ENCODE measurements around the gene YIPF7.

The YIPF7 gene

DNA sequence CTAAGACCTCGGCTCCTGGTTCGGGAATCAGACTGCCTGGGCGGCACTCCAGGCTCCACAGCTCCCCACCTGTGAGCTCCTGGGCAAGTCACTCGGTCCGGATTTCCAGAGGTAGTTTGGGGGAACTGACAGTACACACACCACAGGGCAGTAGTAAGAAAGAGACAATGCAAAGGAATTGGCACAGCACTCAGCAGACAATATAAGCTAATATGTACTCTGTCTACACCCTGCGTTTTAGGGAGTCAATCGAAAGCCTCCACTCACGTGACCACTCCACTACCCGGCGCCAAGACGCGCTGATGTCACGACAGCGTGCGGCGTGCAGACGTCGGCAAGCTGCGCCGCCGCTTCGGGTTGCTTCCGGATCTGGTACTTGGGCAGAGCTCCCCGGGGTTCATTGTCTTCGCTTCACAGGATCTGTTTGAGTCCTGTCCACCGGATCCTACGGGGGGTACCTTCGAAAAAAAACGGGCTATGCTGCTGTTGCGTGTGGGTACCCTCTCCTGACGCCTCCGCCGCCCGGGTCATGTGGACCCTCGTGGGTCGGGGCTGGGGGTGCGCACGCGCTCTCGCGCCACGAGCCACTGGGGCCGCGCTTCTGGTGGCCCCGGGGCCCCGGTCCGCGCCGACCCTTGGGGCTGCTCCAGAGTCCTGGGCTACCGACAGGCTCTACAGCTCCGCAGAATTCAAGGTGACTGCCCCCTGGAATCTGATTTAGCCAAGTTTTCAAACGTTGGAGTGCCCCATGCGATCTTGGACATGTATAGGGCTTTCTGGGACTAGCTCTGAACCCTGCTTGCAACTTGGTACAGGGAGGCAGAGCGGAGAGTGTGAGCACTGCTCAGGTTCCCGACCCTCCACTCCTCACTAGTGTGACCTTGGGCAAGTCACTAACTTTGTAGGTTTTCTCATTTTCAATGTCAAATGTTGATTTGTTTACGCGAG lies 26.9 kb upstream of the YIPF7 start, which contains the start of gene GUF1 (continued):
- TF ChIP-seq, protein P1, sequence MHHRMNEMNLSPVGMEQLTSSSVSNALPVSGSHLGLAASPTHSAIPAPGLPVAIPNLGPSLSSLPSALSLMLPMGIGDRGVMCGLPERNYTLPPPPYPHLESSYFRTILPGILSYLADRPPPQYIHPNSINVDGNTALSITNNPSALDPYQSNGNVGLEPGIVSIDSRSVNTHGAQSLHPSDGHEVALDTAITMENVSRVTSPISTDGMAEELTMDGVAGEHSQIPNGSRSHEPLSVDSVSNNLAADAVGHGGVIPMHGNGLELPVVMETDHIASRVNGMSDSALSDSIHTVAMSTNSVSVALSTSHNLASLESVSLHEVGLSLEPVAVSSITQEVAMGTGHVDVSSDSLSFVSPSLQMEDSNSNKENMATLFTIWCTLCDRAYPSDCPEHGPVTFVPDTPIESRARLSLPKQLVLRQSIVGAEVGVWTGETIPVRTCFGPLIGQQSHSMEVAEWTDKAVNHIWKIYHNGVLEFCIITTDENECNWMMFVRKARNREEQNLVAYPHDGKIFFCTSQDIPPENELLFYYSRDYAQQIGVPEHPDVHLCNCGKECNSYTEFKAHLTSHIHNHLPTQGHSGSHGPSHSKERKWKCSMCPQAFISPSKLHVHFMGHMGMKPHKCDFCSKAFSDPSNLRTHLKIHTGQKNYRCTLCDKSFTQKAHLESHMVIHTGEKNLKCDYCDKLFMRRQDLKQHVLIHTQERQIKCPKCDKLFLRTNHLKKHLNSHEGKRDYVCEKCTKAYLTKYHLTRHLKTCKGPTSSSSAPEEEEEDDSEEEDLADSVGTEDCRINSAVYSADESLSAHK (tag by site-specific recombination; IDR thresholded peaks at IDR 0.05): no peak
- TF ChIP-seq ZNF664 (tag by site-specific recombination; IDR thresholded peaks at IDR 0.05): no peak
- no peak for TF ChIP-seq ZNF791 (tag by site-specific recombination; IDR thresholded peaks at IDR 0.05)
- TF ChIP-seq ZNF221 (tag by site-specific recombination; IDR thresholded peaks at IDR 0.05; ENCODE audit: borderline replicate concordance): no peak
- no peak; the same call in 1 of the 2 replicates for TF ChIP-seq ZSCAN30 (tag by site-specific recombination; IDR thresholded peaks at IDR 0.05)
- no peak for TF ChIP-seq ZNF10 (tag by site-specific recombination; IDR thresholded peaks at IDR 0.05)
- TF ChIP-seq, protein P2, sequence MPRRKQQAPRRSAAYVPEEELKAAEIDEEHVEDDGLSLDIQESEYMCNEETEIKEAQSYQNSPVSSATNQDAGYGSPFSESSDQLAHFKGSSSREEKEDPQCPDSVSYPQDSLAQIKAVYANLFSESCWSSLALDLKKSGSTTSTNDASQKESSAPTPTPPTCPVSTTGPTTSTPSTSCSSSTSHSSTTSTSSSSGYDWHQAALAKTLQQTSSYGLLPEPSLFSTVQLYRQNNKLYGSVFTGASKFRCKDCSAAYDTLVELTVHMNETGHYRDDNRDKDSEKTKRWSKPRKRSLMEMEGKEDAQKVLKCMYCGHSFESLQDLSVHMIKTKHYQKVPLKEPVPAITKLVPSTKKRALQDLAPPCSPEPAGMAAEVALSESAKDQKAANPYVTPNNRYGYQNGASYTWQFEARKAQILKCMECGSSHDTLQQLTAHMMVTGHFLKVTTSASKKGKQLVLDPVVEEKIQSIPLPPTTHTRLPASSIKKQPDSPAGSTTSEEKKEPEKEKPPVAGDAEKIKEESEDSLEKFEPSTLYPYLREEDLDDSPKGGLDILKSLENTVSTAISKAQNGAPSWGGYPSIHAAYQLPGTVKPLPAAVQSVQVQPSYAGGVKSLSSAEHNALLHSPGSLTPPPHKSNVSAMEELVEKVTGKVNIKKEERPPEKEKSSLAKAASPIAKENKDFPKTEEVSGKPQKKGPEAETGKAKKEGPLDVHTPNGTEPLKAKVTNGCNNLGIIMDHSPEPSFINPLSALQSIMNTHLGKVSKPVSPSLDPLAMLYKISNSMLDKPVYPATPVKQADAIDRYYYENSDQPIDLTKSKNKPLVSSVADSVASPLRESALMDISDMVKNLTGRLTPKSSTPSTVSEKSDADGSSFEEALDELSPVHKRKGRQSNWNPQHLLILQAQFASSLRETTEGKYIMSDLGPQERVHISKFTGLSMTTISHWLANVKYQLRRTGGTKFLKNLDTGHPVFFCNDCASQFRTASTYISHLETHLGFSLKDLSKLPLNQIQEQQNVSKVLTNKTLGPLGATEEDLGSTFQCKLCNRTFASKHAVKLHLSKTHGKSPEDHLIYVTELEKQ (tag by site-specific recombination; IDR thresholded peaks at IDR 0.05; ENCODE audit: borderline replicate concordance): no peak
- no peak for TF ChIP-seq ZNF274 (IDR thresholded peaks at IDR 0.05; ENCODE audit: low read length)
- no peak for TF ChIP-seq ZNF274 (tag by site-specific recombination; IDR thresholded peaks at IDR 0.05; ENCODE audit: borderline replicate concordance)
- TF ChIP-seq OVOL3 (tag by site-specific recombination; IDR thresholded peaks at IDR 0.05): no peak
- no peak for TF ChIP-seq ZNF660 (tag by site-specific recombination; IDR thresholded peaks at IDR 0.05)
- TF ChIP-seq GLIS1 (tag by site-specific recombination; IDR thresholded peaks at IDR 0.05): 0 out of 2 replicates have a peak, but pooled peaks have one; percentile 27
- no peak for TF ChIP-seq ZNF292 (tag by site-specific recombination; IDR thresholded peaks at IDR 0.05; ENCODE audit: borderline replicate concordance, low read depth)
- no peak for TF ChIP-seq ZNF473 (tag by site-specific recombination; IDR thresholded peaks at IDR 0.05)
- TF ChIP-seq, protein P3, sequence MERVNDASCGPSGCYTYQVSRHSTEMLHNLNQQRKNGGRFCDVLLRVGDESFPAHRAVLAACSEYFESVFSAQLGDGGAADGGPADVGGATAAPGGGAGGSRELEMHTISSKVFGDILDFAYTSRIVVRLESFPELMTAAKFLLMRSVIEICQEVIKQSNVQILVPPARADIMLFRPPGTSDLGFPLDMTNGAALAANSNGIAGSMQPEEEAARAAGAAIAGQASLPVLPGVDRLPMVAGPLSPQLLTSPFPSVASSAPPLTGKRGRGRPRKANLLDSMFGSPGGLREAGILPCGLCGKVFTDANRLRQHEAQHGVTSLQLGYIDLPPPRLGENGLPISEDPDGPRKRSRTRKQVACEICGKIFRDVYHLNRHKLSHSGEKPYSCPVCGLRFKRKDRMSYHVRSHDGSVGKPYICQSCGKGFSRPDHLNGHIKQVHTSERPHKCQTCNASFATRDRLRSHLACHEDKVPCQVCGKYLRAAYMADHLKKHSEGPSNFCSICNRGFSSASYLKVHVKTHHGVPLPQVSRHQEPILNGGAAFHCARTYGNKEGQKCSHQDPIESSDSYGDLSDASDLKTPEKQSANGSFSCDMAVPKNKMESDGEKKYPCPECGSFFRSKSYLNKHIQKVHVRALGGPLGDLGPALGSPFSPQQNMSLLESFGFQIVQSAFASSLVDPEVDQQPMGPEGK (tag by site-specific recombination; IDR thresholded peaks at IDR 0.05): peak; percentile 44
- TF ChIP-seq ZNF501 (tag by site-specific recombination; IDR thresholded peaks at IDR 0.05): 0 out of 2 replicates have a peak, but pooled peaks have one; percentile 66
- no peak for TF ChIP-seq ZNF19 (tag by site-specific recombination; IDR thresholded peaks at IDR 0.05; ENCODE audit: low read depth)
- 0 out of 2 replicates have a peak, but pooled peaks have one; percentile 14 for TF ChIP-seq ZNF24 (tag by site-specific recombination; IDR thresholded peaks at IDR 0.05)
- TF ChIP-seq YY1 (tag by site-specific recombination; IDR thresholded peaks at IDR 0.05): no peak
- TF ChIP-seq ZNF777 (tag by site-specific recombination; IDR thresholded peaks at IDR 0.05; ENCODE audit: borderline replicate concordance): no peak
- no peak for TF ChIP-seq ZFP3 (tag by site-specific recombination; IDR thresholded peaks at IDR 0.05; ENCODE audit: low read depth)
- TF ChIP-seq, protein P4, sequence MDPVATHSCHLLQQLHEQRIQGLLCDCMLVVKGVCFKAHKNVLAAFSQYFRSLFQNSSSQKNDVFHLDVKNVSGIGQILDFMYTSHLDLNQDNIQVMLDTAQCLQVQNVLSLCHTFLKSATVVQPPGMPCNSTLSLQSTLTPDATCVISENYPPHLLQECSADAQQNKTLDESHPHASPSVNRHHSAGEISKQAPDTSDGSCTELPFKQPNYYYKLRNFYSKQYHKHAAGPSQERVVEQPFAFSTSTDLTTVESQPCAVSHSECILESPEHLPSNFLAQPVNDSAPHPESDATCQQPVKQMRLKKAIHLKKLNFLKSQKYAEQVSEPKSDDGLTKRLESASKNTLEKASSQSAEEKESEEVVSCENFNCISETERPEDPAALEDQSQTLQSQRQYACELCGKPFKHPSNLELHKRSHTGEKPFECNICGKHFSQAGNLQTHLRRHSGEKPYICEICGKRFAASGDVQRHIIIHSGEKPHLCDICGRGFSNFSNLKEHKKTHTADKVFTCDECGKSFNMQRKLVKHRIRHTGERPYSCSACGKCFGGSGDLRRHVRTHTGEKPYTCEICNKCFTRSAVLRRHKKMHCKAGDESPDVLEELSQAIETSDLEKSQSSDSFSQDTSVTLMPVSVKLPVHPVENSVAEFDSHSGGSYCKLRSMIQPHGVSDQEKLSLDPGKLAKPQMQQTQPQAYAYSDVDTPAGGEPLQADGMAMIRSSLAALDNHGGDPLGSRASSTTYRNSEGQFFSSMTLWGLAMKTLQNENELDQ (tag by site-specific recombination; IDR thresholded peaks at IDR 0.05; ENCODE audit: low read depth): no peak
- TF ChIP-seq ZBTB21 (tag by site-specific recombination; IDR thresholded peaks at IDR 0.05): peak; percentile 83
- no peak for TF ChIP-seq GLI2 (tag by site-specific recombination; IDR thresholded peaks at IDR 0.05; ENCODE audit: borderline replicate concordance, low read depth)
- TF ChIP-seq BCL11A (tag by site-specific recombination; IDR thresholded peaks at IDR 0.05; ENCODE audit: low read depth): no peak
- TF ChIP-seq ZNF394 (tag by site-specific recombination; IDR thresholded peaks at IDR 0.05; ENCODE audit: borderline replicate concordance): 0 out of 2 replicates have a peak, but pooled peaks have one; percentile 21
- TF ChIP-seq ZSCAN16 (tag by site-specific recombination; IDR thresholded peaks at IDR 0.05): no peak
- no peak for TF ChIP-seq ZNF776 (tag by site-specific recombination; IDR thresholded peaks at IDR 0.05; ENCODE audit: borderline replicate concordance)
- no peak for TF ChIP-seq HOXD13 (CRISPR knock-in tag; IDR thresholded peaks at IDR 0.05; ENCODE audit: borderline replicate concordance)
